ENCODE results near the gene KHSRP.

GRCh38 chr19:6376512-6377190 lies 48.0 kb downstream of the KHSRP start:
- no peak for TF ChIP-seq FOXM1 (IDR thresholded peaks at IDR 0.05; ENCODE audit: borderline replicate concordance)
- TF ChIP-seq FOXK2 (IDR thresholded peaks at IDR 0.05) = no peak
- TF ChIP-seq FOXA1 (IDR thresholded peaks at IDR 0.05) = no peak
- TF ChIP-seq HDGF (IDR thresholded peaks at IDR 0.05; ENCODE audit: borderline replicate concordance) = no peak
- no peak for TF ChIP-seq ARNT (IDR thresholded peaks at IDR 0.05)
- TF ChIP-seq, protein P1, sequence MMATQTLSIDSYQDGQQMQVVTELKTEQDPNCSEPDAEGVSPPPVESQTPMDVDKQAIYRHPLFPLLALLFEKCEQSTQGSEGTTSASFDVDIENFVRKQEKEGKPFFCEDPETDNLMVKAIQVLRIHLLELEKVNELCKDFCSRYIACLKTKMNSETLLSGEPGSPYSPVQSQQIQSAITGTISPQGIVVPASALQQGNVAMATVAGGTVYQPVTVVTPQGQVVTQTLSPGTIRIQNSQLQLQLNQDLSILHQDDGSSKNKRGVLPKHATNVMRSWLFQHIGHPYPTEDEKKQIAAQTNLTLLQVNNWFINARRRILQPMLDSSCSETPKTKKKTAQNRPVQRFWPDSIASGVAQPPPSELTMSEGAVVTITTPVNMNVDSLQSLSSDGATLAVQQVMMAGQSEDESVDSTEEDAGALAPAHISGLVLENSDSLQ (IDR thresholded peaks at IDR 0.05) = no peak
- no peak for TF ChIP-seq BHLHE40 (IDR thresholded peaks at IDR 0.05; ENCODE audit: borderline replicate concordance)
